K562 (cell line): ENCODE data around the gene PTPN18. TPM values are rescaled to one million over a fixed set of nuclear protein-coding genes. Genes with fewer than 3 reads are reported as not detected.

ENCODE experiments used
- C11orf30 ChIP-seq: fragments of 450-650 bp; IDR thresholded peaks from 2 replicates; pipeline ENCODE4 v1.6.1; 2016; ENCODE audit warnings: low read depth, mild to moderate bottlenecking
- CREB3 ChIP-seq: fragments of 450-650 bp; conservative IDR thresholded peaks from 2 replicates; pipeline ENCODE4 v1.6.1; 2016; ENCODE audit warnings: missing genetic modification characterization, low read depth, mild to moderate bottlenecking, missing compliant biosample characterization, moderate library complexity
- DPF2 ChIP-seq: fragments of 450-650 bp; IDR thresholded peaks from 2 replicates; pipeline ENCODE4 v1.6.1; 2016
- FOXA3 ChIP-seq, 2 experiments: fragments of 450-650 bp in 1 of 2; sonication (generic) in 1 of 2; formaldehyde crosslinking; IDR thresholded peaks in 1 of 2; conservative IDR thresholded peaks in 1 of 2; 2 replicates each; pipeline versions ENCODE4 v1.4.0 to v1.8.0; 2020 to 2022; ENCODE audit warnings: mild to moderate bottlenecking in 2 of 2, missing genetic modification reagents in 1 of 2
- HDAC2 ChIP-seq: fragments of 450-650 bp; IDR thresholded peaks from 2 replicates; pipeline ENCODE4 v1.6.1; 2016; ENCODE audit warnings: mild to moderate bottlenecking
- HMGN3 ChIP-seq: IDR thresholded peaks from 2 replicates; pipeline ENCODE4 v1.6.1; 2011; ENCODE audit warnings: borderline replicate concordance, low read depth, mild to moderate bottlenecking, mixed read lengths, low read length; ENCODE audit not compliant: insufficient read length; ENCODE audit errors: extremely low read depth
- KDM4B ChIP-seq, 2 experiments: fragments of 450-650 bp in 1 of 2; sonication (generic) in 1 of 2; IDR thresholded peaks; 2 replicates each; pipeline ENCODE4 v1.6.1; 2016 to 2017; ENCODE audit warnings: borderline replicate concordance in 2 of 2, antibody characterized with exemption in 1 of 2, low read depth in 1 of 2, mild to moderate bottlenecking in 1 of 2
- MEIS2 ChIP-seq: fragments of 450-650 bp; IDR thresholded peaks from 2 replicates; pipeline ENCODE4 v1.6.1; 2014; ENCODE audit warnings: mild to moderate bottlenecking; ENCODE audit not compliant: partially characterized antibody
- MXI1 ChIP-seq: IDR thresholded peaks from 2 replicates; pipeline ENCODE4 v1.6.1; 2011; ENCODE audit warnings: low read depth, mild to moderate bottlenecking, improper control_type of control experiment, low read length
- NFIC ChIP-seq: fragments of 450-650 bp; IDR thresholded peaks from 2 replicates; pipeline ENCODE4 v1.6.1; 2017; ENCODE audit warnings: mild to moderate bottlenecking, inconsistent platforms
- NFIX ChIP-seq: fragments of 250-450 bp; sonication (Bioruptor Pico); IDR thresholded peaks from 2 replicates; pipeline ENCODE4 v1.4.0; 2020; ENCODE audit warnings: low read depth, mild to moderate bottlenecking, moderate library complexity
- NKRF ChIP-seq: fragments of 450-650 bp; IDR thresholded peaks from 2 replicates; pipeline ENCODE4 v1.6.1; 2016; ENCODE audit warnings: borderline replicate concordance
- PHF20 ChIP-seq: fragments of 450-650 bp; IDR thresholded peaks from 2 replicates; pipeline ENCODE4 v1.6.1; 2018; ENCODE audit not compliant: partially characterized antibody
- POLR3G ChIP-seq: IDR thresholded peaks from 2 replicates; pipeline ENCODE4 v1.6.1; 2011; ENCODE audit not compliant: insufficient read length, insufficient replicate concordance; ENCODE audit errors: extremely low read depth
- RAD51 ChIP-seq: fragments of 450-650 bp; IDR thresholded peaks from 2 replicates; pipeline ENCODE4 v1.7.1; 2016; ENCODE audit warnings: low read depth, mild to moderate bottlenecking, borderline replicate concordance
- SAFB2 ChIP-seq: fragments of 200-400 bp; formaldehyde crosslinking; IDR thresholded peaks from 2 replicates; pipeline ENCODE4 v1.6.1; 2018; ENCODE audit warnings: borderline replicate concordance, low read length, low read depth, moderate library complexity; ENCODE audit not compliant: severe bottlenecking
- SMARCB1 ChIP-seq: IDR thresholded peaks from 2 replicates; pipeline ENCODE4 v1.6.1; 2011; ENCODE audit warnings: improper control_type of control experiment, low read depth; ENCODE audit not compliant: insufficient read length
- TBL1XR1 ChIP-seq, 2 experiments: IDR thresholded peaks; 2 replicates each; pipeline ENCODE4 v1.6.1; 2012; ENCODE audit warnings: improper control_type of control experiment in 2 of 2, low read length in 2 of 2, mild to moderate bottlenecking in 1 of 2
- ZBTB49 ChIP-seq: sonication (generic); formaldehyde crosslinking; IDR thresholded peaks from 2 replicates; pipeline ENCODE4 v1.8.0; 2022; ENCODE audit warnings: missing genetic modification reagents, mild to moderate bottlenecking, borderline replicate concordance
- ZNF639 ChIP-seq, 2 experiments: fragments of 200-800 bp in 1 of 2; sonication (Bioruptor generic) in 1 of 2; sonication (generic) in 1 of 2; formaldehyde crosslinking in 1 of 2; IDR thresholded peaks in 1 of 2; conservative IDR thresholded peaks in 1 of 2; 2 replicates each; pipeline versions ENCODE4 v1.5.0 to v1.6.1; 2016 to 2020; ENCODE audit warnings: missing compliant biosample characterization in 1 of 2, missing genetic modification characterization in 1 of 2, missing genetic modification reagents in 1 of 2
- polyA plus RNA-seq, 8 experiments: library from polyadenylated mRNA; depleted of rRNA in 4 of 8; stranded (reverse) in 5 of 8; unstranded in 3 of 8; fragments of >200 nt; fragmentation: Nextera tagmentation in 2 of 8; fragmentation: Illumina TruSeq in 1 of 8; extraction: Ambion mirVana in 2 of 8; extraction: Trizol in 1 of 8; gene quantifications; 2 replicates each; pipeline versions ENCODE4 v1.2.1 to v1.2.3, GENCODE V29; 2011 to 2014; ENCODE audit warnings: inconsistent platforms in 1 of 8, missing spikeins in 1 of 8
- total RNA-seq, 7 experiments: library from RNA; depleted of rRNA in 6 of 7; stranded (reverse); fragments of >200 nt in 6 of 7; fragmentation: Illumina TruSeq in 2 of 7; extraction: Trizol in 2 of 7; gene quantifications; 2 replicates each; pipeline versions ENCODE4 v1.2.1 to v1.2.3, GENCODE V29; 2011 to 2021; ENCODE audit warnings: low replicate concordance in 1 of 7

Gene PTPN18
- total and polyA plus RNA-seq, 9 of the 15 experiments (the other 6 are each of a cell fraction or from before 2014, with no cell fraction given), result 11.6 to 90.7 (median 49.6) TPM

GRCh38 chr2:130342533-130343275, 13.2 kb upstream of the PTPN18 start, which contains the start of gene IMP4 (continued):
- peak; percentile 68; the same call in 1 of the 2 replicates for TF ChIP-seq ZBTB49 (CRISPR knock-in tag)
- peak; percentile 48 for TF ChIP-seq HMGN3
- peak; percentile 88 for TF ChIP-seq PHF20
- peak; percentile 97 for TF ChIP-seq MXI1
- TF ChIP-seq NFIX (CRISPR knock-in tag), result no peak
- peak; percentile 77 for TF ChIP-seq MEIS2
- peak; percentile 90 for TF ChIP-seq C11orf30
- no peak for TF ChIP-seq SAFB2
- no peak for TF ChIP-seq TBL1XR1 (IDR thresholded peaks at IDR 0.05; ENCODE audit: low read length in 2 of 2)
- 0 out of 2 replicates have a peak, but pooled peaks have one; percentile 17 for TF ChIP-seq CREB3
- TF ChIP-seq ZNF639 (CRISPR knock-in tag; conservative IDR thresholded peaks at IDR 0.05 in 1 of 2, IDR thresholded peaks at IDR 0.05 in 1 of 2), result peak in 1 of 2 experiments; percentile 77; a peak in 1 of 4 replicates
- peak; percentile 94 for TF ChIP-seq HDAC2
- TF ChIP-seq RAD51, result peak; percentile 96
- TF ChIP-seq NFIC, result peak; percentile 38; the same call in 1 of the 2 replicates
- no peak for TF ChIP-seq DPF2
- TF ChIP-seq SMARCB1, result no peak
- no peak for TF ChIP-seq POLR3G
- TF ChIP-seq FOXA3 (CRISPR knock-in tag; conservative IDR thresholded peaks at IDR 0.05 in 1 of 2, IDR thresholded peaks at IDR 0.05 in 1 of 2), result peak in 1 of 2 experiments; percentile 86; a peak in 2 of 4 replicates
- peak in 1 of 2 experiments; percentile 30; a peak in 1 of 4 replicates for TF ChIP-seq KDM4B (IDR thresholded peaks at IDR 0.05; ENCODE audit: borderline replicate concordance in 2 of 2, low read depth in 1 of 2)
- peak; percentile 99 for TF ChIP-seq NKRF
